ENCODE results near the gene ARHGAP32. TPM values are rescaled to one million over a fixed set of nuclear protein-coding genes. Genes with fewer than 3 reads are reported as not detected.

ARHGAP32 gene
- total RNA-seq, 4 donors from 2014 or later = 11.2 to 21.7 (median 18.1) TPM

- ATAC-seq (ENCODE audit: low FRiP score) (no peak), DNase-seq (ENCODE audit: low spot score) (no peak)
- no peak for TF ChIP-seq CTCF (IDR thresholded peaks at IDR 0.05)
Observed at GRCh38 chr11:129214710-129215295, 22.7 kb upstream of the ARHGAP32 start.

- ATAC-seq (ENCODE audit: low FRiP score) = no peak
- DNase-seq (ENCODE audit: low spot score) = no peak
- no peak for TF ChIP-seq CTCF (IDR thresholded peaks at IDR 0.05)
Observed at GRCh38 chr11:129213261-129213660, 21.1 kb upstream of the ARHGAP32 start.

DNA sequence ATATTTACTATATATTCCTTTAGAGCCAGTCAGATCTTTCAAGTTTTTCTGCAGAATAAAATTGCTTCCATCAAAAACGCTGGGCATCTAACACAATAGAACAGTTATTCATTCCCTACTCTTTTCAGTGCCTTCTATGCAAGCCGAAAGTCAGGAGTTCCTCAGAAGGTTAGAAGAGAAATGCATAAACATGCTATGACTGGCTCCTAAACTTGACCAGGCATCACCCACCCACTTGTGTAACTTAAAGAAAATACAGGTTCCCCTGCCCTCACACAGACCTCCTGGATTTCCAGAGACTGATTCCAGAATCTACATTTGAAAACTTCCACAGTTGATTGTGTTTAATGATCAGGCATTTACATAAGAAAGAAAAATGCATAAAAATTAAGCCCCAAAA, 19.3 kb upstream of the ARHGAP32 start:
- TF ChIP-seq CTCF (IDR thresholded peaks at IDR 0.05) = no peak
- ATAC-seq (ENCODE audit: low FRiP score) (no peak), DNase-seq (ENCODE audit: low spot score) (no peak)

DNA sequence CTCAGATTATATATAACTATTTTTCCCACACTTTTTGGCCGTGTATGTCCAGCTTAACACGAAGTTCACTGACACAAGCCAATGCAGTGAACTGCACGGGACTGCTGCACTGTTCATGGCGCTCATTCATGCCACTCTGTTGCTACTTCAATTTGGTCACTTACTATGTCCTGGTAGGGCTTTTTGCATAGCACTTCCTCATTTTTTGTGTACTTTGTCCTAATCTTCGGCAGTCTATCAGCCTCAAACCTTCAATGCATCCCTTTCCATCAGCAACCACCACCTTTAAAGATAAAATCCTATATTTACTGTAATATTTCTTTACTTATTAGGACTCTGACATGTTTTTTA, 18.7 kb upstream of the ARHGAP32 start:
- DNase-seq (ENCODE audit: low spot score) (no peak), ATAC-seq (ENCODE audit: low FRiP score) (no peak)
- TF ChIP-seq CTCF (IDR thresholded peaks at IDR 0.05) = no peak

DNA sequence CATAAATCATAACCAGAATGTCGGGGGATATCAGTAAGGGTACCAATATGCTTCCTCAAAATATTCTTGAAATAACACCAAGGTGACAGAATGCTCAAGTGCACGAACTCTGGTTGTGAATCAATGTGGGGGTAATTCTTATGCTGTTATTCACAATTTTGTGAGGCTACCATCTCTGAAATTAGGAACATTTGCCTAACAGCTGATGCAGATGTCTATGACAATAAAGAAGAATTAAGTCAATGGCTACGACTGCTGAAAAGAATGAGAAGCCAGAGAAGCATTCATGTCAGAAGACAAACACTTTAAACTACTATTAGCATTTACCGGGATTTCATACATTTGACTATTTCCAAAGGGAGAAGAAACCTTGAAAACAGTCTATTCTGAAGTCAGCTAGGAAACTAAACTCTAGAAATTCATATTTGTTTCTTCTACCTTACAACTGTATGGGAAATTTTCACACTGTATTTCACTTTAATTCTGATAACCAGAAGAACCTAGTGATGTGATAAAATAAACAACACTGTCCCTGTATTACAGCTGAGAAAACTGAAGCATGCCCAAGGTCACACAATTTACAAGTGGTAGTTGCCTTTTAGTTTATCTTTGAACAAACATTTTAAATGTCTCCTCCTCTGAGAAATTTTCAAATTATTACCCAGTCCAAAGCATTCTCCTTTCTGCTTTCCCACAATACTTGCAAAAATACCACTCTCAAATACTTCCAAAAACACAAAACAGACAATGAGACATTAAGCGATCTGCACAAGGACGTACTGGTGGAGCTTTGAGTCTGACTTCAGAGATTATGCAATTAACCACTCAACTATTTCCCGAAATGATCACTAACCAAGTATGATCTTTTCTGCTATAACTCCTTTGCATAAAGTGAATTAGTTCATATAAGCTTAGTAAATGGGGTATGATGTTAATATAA, 18.0 kb upstream of the ARHGAP32 start:
- no peak for TF ChIP-seq CTCF (IDR thresholded peaks at IDR 0.05)
- no peak for DNase-seq (ENCODE audit: low spot score)
- no peak for ATAC-seq (ENCODE audit: low FRiP score)

DNA sequence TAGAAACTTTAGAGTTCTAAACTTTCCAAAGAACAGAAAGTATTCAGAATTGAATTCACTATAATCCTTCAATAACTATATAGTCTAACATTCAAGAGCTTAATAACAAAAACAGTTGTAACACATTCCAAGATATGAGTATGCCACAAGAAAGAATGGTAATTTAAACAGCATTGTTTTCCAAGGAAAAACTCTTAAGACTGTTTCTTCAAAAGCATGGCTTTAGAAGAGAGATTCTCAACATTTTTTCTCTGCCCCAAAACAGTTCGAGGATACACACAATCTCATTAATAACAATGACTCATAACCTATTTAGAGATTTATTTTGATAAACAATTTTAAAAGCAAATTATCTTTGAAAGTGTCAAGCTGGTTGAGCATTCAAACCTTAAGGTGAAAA, 16.7 kb upstream of the ARHGAP32 start:
- no peak for TF ChIP-seq CTCF (IDR thresholded peaks at IDR 0.05)
- DNase-seq (ENCODE audit: low spot score) (no peak), ATAC-seq (ENCODE audit: low FRiP score) (no peak)
